Measurements from ENCODE around the gene ABCC10. TPM values are rescaled to one million over a fixed set of nuclear protein-coding genes. Genes with fewer than 3 reads are reported as not detected.

The ABCC10 gene
- total RNA-seq, 2 experiments from 2014 or later = 35.7 to 38.5 TPM

GRCh38 chr6:43448916-43449315 lies 21.6 kb downstream of the ABCC10 start:
- H3K4me3 Mint-ChIP-seq = no peak overlapping the region
- Histone ChIP-seq H3K36me3 (ENCODE audit: insufficient read depth, low read length) (peaks cover 71% of the 10 kb centered on the region), H3K4me1 (ENCODE audit: insufficient read depth, low read length) (no peaks in the 10 kb centered on the region), H3K27ac (ENCODE audit: low read depth in 1 of 2, low read length in 2 of 2) (no peak overlapping the region), H3K4me3 (ENCODE audit: low read length) (no peak overlapping the region), H3K27me3 (ENCODE audit: control insufficient read depth in 1 of 2, insufficient read depth in 2 of 2, low read length in 2 of 2) (no peaks in the 10 kb centered on the region), H3K9me3 (ENCODE audit: control insufficient read depth in 1 of 2, insufficient read depth in 1 of 2, low read length in 2 of 2) (no peaks in the 10 kb centered on the region)
- peaks cover 79% of the 10 kb centered on the region for H3K36me3 Mint-ChIP-seq (ENCODE audit: low read depth)
- peak overlapping the region; percentile 30 for H3K27ac Mint-ChIP-seq
- ChIA-PET POLR2A (no interaction called here), CTCF (no interaction called here)
- no peak for ATAC-seq (ENCODE audit: poor library complexity)
- intact Hi-C loops (cut with DNase I, micrococcal nuclease) = no loop called here
- no peak for DNase-seq
- TF ChIP-seq CTCF (IDR thresholded peaks at IDR 0.05) = no peak
- no peaks in the 10 kb centered on the region for H3K9me3 Mint-ChIP-seq
- peaks cover 1% of the 10 kb centered on the region for H3K4me1 Mint-ChIP-seq (ENCODE audit: low read depth)
- no peaks in the 10 kb centered on the region for H3K27me3 Mint-ChIP-seq

GRCh38 chr6:43450699-43451131 lies 23.4 kb downstream of the ABCC10 start:
- Mint-ChIP-seq H3K27me3 (no peaks in the 10 kb centered on the region), H3K9me3 (no peaks in the 10 kb centered on the region), H3K4me1 (ENCODE audit: low read depth) (peaks cover 10% of the 10 kb centered on the region), H3K27ac (no peak overlapping the region), H3K36me3 (ENCODE audit: low read depth) (peaks cover 63% of the 10 kb centered on the region), H3K4me3 (no peak overlapping the region)
- ChIA-PET POLR2A (no interaction called here), CTCF (no interaction called here)
- DNase-seq = no peak
- intact Hi-C loops (cut with DNase I, micrococcal nuclease) = no loop called here
- ATAC-seq (ENCODE audit: poor library complexity) = no peak
- Histone ChIP-seq H3K4me1 (ENCODE audit: insufficient read depth, low read length) (peaks cover 12% of the 10 kb centered on the region), H3K27me3 (ENCODE audit: control insufficient read depth in 1 of 2, insufficient read depth in 2 of 2, low read length in 2 of 2) (no peaks in the 10 kb centered on the region), H3K36me3 (ENCODE audit: insufficient read depth, low read length) (peaks cover 54% of the 10 kb centered on the region), H3K4me3 (ENCODE audit: low read length) (no peak overlapping the region), H3K9me3 (ENCODE audit: control insufficient read depth in 1 of 2, insufficient read depth in 1 of 2, low read length in 2 of 2) (no peaks in the 10 kb centered on the region), H3K27ac (ENCODE audit: low read depth in 1 of 2, low read length in 2 of 2) (no peak overlapping the region)
- TF ChIP-seq CTCF (IDR thresholded peaks at IDR 0.05) = no peak

GRCh38 chr6:43451348-43451747 lies 24.0 kb downstream of the ABCC10 start:
- Mint-ChIP-seq H3K4me3 (peak overlapping the region; percentile 11), H3K27ac (no peak overlapping the region), H3K9me3 (no peaks in the 10 kb centered on the region), H3K36me3 (ENCODE audit: low read depth) (peaks cover 56% of the 10 kb centered on the region), H3K4me1 (ENCODE audit: low read depth) (peaks cover 17% of the 10 kb centered on the region), H3K27me3 (no peaks in the 10 kb centered on the region)
- POLR2A ChIA-PET = no interaction called here
- no peaks in the 10 kb centered on the region for H3K9me3 ChIP-seq (ENCODE audit: control insufficient read depth in 1 of 2, insufficient read depth in 1 of 2, low read length in 2 of 2)
- no peak for DNase-seq
- CTCF ChIA-PET = no interaction called here
- H3K27ac ChIP-seq (ENCODE audit: low read depth in 1 of 2, low read length in 2 of 2) = no peak overlapping the region
- no peak for TF ChIP-seq CTCF (IDR thresholded peaks at IDR 0.05)
- no peak for ATAC-seq (ENCODE audit: poor library complexity)
- no peak overlapping the region for H3K4me3 ChIP-seq (ENCODE audit: low read length)
- peaks cover 19% of the 10 kb centered on the region for H3K4me1 ChIP-seq (ENCODE audit: insufficient read depth, low read length)
- peaks cover 48% of the 10 kb centered on the region for H3K36me3 ChIP-seq (ENCODE audit: insufficient read depth, low read length)
- H3K27me3 ChIP-seq (ENCODE audit: control insufficient read depth in 1 of 2, insufficient read depth in 2 of 2, low read length in 2 of 2) = no peaks in the 10 kb centered on the region
- intact Hi-C loops (cut with DNase I, micrococcal nuclease) = no loop called here
